ENCODE data around the gene OR10A5. TPM values are rescaled to one million over a fixed set of nuclear protein-coding genes. Genes with fewer than 3 reads are reported as not detected.
"Not testable (repeated sequence)": the region's sequence is repeated elsewhere in the genome, so short reads cannot be mapped to it uniquely, and the experiment has no call there.

OR10A5 gene, protein sequence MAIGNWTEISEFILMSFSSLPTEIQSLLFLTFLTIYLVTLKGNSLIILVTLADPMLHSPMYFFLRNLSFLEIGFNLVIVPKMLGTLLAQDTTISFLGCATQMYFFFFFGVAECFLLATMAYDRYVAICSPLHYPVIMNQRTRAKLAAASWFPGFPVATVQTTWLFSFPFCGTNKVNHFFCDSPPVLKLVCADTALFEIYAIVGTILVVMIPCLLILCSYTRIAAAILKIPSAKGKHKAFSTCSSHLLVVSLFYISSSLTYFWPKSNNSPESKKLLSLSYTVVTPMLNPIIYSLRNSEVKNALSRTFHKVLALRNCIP
- total RNA-seq (2014; rRNA removed; shearing (Covaris generic)), result not detected in 2 replicates

DNA sequence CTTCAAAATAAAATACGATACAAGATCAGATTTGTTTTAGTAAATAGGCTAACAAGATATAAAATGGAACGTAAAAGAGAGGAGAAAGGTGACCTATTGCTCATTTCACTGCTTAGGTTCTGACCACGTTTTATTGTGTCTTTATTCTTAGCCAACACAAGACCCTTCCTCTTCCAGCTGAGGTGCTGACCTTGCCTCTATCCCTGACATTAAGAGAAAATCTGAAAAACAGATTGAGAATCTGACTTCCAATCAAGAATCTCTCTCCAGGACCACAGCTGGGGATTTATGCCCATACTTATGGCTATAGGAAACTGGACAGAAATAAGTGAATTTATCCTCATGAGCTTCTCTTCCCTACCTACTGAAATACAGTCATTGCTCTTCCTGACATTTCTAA lies at the start of gene OR10A5:
OR10A5 (plus strand) TSS at position 301 of the 400 bp plus-strand sequence; CDS start at position 301, 0 bp downstream.
- H3K27me3 ChIP-seq (ENCODE audit: control insufficient read depth, insufficient read depth, low read length), result no peaks in the 10 kb centered on the region
- H3K36me3 ChIP-seq (replicated peaks; ENCODE audit: control insufficient read depth, insufficient read depth, low read length), result no peaks in the 10 kb centered on the region
- DNase-seq, result no peak
- H3K4me3 ChIP-seq (ENCODE audit: insufficient read depth, low read depth, low read length), result no peak within 1 kb of the TSS

DNA sequence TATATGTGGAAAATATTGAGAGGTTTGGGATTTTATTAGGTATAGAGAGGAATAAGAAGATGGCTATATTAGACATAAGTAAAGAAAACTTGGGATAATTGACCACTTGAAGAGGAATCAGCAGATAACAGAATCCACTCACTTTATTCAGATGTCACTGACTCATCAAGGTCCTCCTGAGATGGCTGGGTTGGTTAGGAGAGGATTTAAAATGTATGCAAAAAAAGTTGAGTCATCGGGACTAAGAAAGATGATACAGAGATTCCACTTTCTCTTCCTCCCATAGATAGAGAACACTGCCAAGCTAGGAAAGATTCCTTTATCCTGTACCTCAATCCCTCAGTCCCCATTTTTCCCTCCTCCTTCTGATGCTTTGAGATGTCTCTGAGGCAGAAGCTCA lies 46.1 kb upstream of the OR10A5 start, which contains the start of gene OR6A2:
OR6A2 (minus strand) TSS at position 288 of the 400 bp plus-strand sequence. CDS start 3,981 bp downstream, outside the sequence.
- no peaks in the 10 kb centered on the region for H3K36me3 ChIP-seq (replicated peaks; ENCODE audit: control insufficient read depth, insufficient read depth, low read length)
- H3K4me3 ChIP-seq (ENCODE audit: insufficient read depth, low read depth, low read length), result no peak within 1 kb of the TSS
- no peak for DNase-seq
- H3K27me3 ChIP-seq (ENCODE audit: control insufficient read depth, insufficient read depth, low read length), result no peaks in the 10 kb centered on the region

DNA sequence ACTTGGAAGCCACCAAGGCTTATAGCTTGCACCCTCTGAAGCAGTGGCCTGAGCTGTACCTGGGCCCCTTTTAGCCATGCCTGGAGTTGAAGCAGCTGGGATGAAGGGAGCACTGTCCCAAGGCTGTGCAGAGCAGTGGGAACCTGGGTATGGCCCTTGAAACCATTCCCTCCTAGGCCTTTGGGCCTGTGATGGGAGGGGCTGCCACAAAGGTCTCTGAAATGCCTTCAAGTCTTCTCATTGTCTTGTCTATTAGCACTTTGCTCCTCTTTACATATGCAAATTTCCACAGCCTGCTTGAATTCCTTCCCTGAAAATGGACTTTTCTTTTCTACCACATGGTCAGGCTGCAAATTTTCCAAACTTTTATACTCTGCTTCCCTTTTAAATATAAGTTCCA lies 44.4 kb upstream of the OR10A5 start:
- not testable (repeated sequence) for H3K36me3 ChIP-seq (replicated peaks; ENCODE audit: control insufficient read depth, insufficient read depth, low read length); H3K4me3 ChIP-seq (ENCODE audit: insufficient read depth, low read depth, low read length); H3K27me3 ChIP-seq (ENCODE audit: control insufficient read depth, insufficient read depth, low read length); DNase-seq

DNA sequence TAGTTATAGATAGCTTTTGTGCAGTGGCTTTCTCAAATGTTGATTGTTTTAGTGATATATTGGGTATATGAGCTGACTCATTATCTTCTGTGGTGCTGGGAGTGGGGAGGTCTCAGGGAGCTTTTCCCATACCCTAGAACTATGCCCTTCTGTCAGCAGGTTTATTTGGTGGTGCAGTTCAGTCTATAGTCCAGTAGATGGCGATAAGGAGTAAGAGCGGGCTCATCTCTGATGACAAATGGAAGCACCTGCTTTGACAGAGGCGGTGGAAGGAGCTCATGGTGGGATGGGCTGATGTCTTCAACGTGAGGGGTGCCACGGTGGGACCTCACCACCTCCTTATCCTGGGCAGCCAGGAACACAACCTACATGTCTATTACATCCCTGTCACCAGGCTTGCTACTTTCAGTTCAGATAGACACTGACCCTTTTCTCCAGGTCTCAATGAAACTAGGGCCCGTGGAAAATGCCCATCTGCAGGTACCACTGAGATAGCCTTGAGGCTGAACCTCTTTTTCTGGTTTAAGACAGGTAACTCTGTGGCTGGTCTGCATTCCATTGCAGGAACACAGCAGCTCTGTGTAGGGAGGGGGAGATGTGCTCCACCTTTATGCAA lies 33.0 kb upstream of the OR10A5 start:
- DNase-seq, result peak; percentile 67
- Histone ChIP-seq H3K36me3 (replicated peaks; ENCODE audit: control insufficient read depth, insufficient read depth, low read length) (no peaks in the 10 kb centered on the region), H3K4me3 (ENCODE audit: insufficient read depth, low read depth, low read length) (no peak overlapping the region), H3K27me3 (ENCODE audit: control insufficient read depth, insufficient read depth, low read length) (no peaks in the 10 kb centered on the region)

DNA sequence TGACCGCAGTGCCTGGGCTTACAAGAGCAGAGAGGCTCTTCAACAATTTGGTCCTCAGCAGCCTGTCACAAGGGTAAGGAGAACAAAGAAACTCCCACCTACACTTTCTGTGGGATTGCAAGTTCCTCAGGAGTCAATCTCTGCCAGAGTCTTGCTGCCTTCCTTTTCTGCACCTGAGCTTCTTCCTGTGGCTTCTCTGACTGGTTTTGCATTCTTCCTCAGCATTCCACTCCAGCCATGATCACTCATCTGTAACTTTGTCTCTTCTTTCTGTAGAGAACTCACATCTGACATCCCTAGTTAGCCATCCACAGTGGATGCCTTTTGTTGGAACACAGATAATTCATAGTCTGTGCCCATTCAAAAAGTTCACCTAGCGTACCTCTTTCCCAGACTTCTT lies 31.8 kb upstream of the OR10A5 start:
- Histone ChIP-seq H3K4me3 (ENCODE audit: insufficient read depth, low read depth, low read length) (no peak overlapping the region), H3K27me3 (ENCODE audit: control insufficient read depth, insufficient read depth, low read length) (no peaks in the 10 kb centered on the region), H3K36me3 (replicated peaks; ENCODE audit: control insufficient read depth, insufficient read depth, low read length) (no peaks in the 10 kb centered on the region)
- DNase-seq, result peak; percentile 6

DNA sequence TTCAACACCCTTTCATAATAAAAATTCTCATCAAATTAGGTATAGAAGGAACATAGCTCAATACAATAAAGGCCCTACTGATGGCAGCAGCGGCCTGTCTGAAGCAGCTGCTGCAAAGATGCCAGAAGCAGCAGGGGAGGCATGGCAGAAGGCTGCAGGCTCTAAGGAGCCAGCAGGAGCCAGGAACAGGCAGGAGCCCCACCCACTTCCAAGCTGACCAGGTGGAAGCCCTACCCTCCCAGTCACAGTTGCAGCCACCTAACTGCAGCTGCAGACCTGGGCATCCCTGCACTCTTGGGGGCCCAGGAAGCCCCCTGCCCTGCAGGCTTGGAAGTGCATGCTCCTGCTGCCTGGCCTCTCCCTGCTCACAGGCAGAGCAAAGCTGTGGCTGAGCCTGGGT lies 27.8 kb upstream of the OR10A5 start:
- Histone ChIP-seq H3K27me3 (ENCODE audit: control insufficient read depth, insufficient read depth, low read length) (no peaks in the 10 kb centered on the region), H3K4me3 (ENCODE audit: insufficient read depth, low read depth, low read length) (no peak overlapping the region), H3K36me3 (replicated peaks; ENCODE audit: control insufficient read depth, insufficient read depth, low read length) (no peaks in the 10 kb centered on the region)
- peak; percentile 73 for DNase-seq

DNA sequence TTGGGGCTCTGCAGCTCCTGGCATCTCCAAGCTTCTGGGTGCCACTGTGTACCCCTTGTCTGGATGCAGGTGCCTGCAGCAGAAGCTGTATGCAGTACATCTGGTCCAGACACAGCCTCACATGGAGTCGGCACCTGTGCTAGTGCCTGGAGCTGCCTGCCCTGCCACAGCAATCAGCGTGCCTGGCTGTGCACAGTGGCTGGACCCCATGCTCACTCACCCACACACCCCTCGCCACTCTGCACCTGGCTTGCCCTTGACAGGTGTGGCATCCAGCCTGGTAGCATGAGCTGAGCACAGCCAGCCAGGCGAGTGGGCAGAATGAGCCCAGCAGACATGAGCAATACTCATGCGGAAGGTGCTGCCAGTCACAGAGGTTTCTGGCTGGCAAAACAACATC lies 26.5 kb upstream of the OR10A5 start:
- Histone ChIP-seq H3K27me3 (ENCODE audit: control insufficient read depth, insufficient read depth, low read length) (no peaks in the 10 kb centered on the region), H3K36me3 (replicated peaks; ENCODE audit: control insufficient read depth, insufficient read depth, low read length) (no peaks in the 10 kb centered on the region), H3K4me3 (ENCODE audit: insufficient read depth, low read depth, low read length) (no peak overlapping the region)
- DNase-seq, result no peak

DNA sequence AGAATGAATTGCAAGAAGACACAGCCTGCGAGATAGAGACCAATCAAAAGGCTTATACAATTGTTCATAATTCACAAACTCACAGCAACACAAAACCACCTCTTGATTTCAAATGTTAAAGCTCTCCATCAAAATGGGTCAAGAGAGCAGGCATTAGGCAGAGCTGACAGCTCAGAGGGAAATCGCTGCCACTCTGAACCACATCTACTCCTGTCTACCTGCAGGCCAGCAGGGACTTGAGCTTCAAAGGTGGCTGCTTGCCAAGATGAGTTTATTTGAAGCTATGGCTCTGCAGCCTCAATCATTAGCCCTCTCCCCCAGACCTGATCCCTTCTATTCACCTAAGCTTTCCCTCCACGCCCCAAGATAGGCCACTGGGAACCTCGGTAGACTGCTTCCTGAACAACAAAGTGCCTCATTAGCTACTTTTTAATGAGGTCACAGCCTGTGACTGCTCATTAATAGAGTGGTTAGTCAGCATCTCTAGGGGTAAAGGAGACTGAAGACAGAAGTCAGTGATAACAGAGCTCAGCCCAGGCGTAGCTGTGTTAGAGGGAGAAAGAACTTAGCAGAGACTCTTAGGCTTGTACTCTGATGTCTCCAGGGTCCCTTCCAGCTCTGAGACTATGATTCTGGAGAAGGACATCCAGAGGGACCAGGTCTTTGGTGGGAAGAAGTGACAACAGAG lies 21.2 kb upstream of the OR10A5 start:
- no peak for DNase-seq
- Histone ChIP-seq H3K4me3 (ENCODE audit: insufficient read depth, low read depth, low read length) (no peak overlapping the region), H3K27me3 (ENCODE audit: control insufficient read depth, insufficient read depth, low read length) (no peaks in the 10 kb centered on the region), H3K36me3 (replicated peaks; ENCODE audit: control insufficient read depth, insufficient read depth, low read length) (no peaks in the 10 kb centered on the region)

DNA sequence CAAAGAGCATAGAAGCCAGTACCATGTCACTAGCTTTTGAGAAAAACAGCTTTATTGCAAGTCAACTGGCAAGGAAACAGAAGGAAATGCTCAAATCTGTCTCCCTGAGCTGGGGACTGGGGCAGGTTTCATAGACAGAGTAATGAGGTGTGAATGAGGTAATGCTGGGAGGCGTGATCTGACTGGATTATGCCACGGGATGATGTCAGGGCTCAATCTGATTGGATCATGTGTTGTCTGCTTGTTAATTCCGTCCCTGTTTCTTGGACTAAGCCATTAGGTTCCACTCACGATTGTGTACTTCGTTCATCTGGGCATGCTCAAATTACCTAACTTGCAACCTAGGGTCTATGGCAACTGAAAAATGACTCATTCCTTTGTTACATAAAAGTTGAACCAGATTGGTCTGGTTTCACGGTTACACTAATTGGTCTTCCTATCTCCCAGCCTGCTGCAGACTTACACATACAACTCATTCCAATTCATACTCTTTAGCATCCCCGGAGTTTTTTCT lies 20.2 kb upstream of the OR10A5 start:
- DNase-seq, result no peak
- no peaks in the 10 kb centered on the region for H3K27me3 ChIP-seq (ENCODE audit: control insufficient read depth, insufficient read depth, low read length)
- H3K4me3 ChIP-seq (ENCODE audit: insufficient read depth, low read depth, low read length), result no peak overlapping the region
- no peaks in the 10 kb centered on the region for H3K36me3 ChIP-seq (replicated peaks; ENCODE audit: control insufficient read depth, insufficient read depth, low read length)

DNA sequence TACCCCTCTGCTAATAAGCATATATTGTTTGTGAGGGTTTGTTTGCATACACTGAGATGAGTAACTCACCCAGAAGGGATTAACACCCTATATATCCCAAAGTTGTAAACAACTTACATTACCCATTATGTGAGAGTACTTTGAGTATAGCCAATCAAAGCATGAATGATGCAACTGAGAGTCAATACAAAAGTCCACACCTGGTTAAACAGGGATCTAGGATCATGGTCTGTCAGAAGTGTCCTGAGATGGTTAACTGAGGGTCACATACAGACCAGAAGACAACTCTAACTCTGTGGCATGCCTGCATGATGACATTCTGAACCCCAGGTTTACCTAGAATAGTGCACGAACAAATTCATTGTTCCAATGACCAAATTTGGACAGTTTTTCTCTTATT lies 17.4 kb upstream of the OR10A5 start:
- DNase-seq, result no peak
- Histone ChIP-seq H3K4me3 (ENCODE audit: insufficient read depth, low read depth, low read length) (no peak overlapping the region), H3K36me3 (replicated peaks; ENCODE audit: control insufficient read depth, insufficient read depth, low read length) (no peaks in the 10 kb centered on the region), H3K27me3 (ENCODE audit: control insufficient read depth, insufficient read depth, low read length) (no peaks in the 10 kb centered on the region)

DNA sequence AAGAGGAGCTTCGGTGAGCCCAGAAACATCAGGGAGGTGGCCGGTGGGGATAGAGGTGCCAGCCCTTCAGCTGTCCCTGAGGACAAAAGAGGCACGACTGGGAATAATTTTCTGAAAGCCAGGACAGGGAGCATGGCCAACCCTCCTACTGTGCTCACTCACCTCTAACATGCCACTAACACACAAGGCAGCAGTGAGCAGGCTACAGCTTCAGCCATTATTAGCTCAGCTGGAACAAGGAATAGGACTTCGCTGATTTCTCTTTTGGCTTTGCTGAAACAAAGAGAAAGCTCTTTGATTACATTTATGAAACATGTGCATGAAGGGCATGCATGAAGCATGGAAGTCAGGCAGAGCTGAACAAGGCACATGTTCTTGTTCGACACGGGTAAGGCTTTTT lies 12.1 kb upstream of the OR10A5 start:
- Histone ChIP-seq H3K27me3 (ENCODE audit: control insufficient read depth, insufficient read depth, low read length) (no peaks in the 10 kb centered on the region), H3K36me3 (replicated peaks; ENCODE audit: control insufficient read depth, insufficient read depth, low read length) (no peaks in the 10 kb centered on the region), H3K4me3 (ENCODE audit: insufficient read depth, low read depth, low read length) (no peak overlapping the region)
- no peak for DNase-seq

DNA sequence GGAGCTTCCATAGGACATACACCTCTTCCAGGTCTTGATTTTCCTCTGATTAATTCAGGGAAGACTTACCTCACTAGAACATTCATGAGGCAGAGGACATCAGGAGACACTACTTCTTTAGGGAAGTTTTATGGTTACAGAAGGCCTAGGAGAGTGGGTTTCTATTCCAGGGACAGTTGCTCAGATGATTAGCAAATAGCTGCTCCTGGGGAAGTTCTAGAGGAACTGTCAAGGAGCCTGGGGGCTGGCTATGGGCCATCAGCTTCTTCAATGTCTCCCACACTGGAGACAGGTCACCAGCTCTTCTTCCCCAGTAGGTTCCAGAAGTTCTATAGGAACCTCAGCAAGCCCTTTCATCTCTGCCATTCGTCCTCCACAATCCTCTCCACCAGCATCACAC lies 11.5 kb upstream of the OR10A5 start:
- Histone ChIP-seq H3K27me3 (ENCODE audit: control insufficient read depth, insufficient read depth, low read length) (no peaks in the 10 kb centered on the region), H3K36me3 (replicated peaks; ENCODE audit: control insufficient read depth, insufficient read depth, low read length) (no peaks in the 10 kb centered on the region), H3K4me3 (ENCODE audit: insufficient read depth, low read depth, low read length) (no peak overlapping the region)
- DNase-seq, result no peak

DNA sequence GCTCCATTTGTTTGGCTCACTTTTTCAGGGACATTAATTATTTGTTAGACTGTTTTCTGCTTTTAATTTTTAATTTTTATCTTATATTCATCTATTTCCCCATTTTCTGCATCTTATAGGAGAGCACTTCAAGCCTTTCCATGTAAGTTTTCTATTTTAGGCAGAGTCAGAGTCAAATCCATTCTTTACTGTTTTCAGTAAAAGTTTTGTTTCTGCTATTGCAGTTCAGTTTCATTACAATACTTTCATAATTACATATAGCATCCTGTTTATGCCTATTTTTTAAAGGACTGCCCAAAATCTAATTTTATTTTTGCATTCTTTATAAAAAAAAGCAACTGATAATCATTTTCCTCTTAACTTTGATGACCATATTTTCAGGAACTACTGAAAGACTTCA lies 3.8 kb upstream of the OR10A5 start:
- H3K36me3 ChIP-seq (replicated peaks; ENCODE audit: control insufficient read depth, insufficient read depth, low read length), result no peaks in the 10 kb centered on the region
- H3K4me3 ChIP-seq (ENCODE audit: insufficient read depth, low read depth, low read length), result no peak overlapping the region
- no peaks in the 10 kb centered on the region for H3K27me3 ChIP-seq (ENCODE audit: control insufficient read depth, insufficient read depth, low read length)
- no peak for DNase-seq

DNA sequence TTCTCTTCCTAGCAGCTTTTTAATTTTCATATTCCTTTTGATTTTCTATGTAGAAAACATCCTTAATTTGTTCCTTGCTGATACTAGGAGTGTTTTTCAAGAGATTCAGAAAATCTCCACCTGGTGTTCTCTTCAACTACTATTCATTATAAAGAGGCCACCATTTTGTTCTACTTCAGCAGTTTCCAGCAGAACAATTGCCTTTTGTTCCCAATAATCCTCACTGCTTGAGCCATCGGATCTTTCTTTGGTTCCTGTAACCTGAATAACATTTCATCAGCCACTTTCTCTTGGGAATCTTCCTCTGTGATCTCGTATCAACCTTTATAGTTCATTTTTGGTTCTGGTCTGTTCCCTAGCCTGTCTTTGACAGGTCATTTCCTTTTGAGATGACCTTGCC lies 1.8 kb upstream of the OR10A5 start:
- H3K4me3 ChIP-seq (ENCODE audit: insufficient read depth, low read depth, low read length), result no peak overlapping the region
- no peaks in the 10 kb centered on the region for H3K36me3 ChIP-seq (replicated peaks; ENCODE audit: control insufficient read depth, insufficient read depth, low read length)
- H3K27me3 ChIP-seq (ENCODE audit: control insufficient read depth, insufficient read depth, low read length), result no peaks in the 10 kb centered on the region
- DNase-seq, result no peak

DNA sequence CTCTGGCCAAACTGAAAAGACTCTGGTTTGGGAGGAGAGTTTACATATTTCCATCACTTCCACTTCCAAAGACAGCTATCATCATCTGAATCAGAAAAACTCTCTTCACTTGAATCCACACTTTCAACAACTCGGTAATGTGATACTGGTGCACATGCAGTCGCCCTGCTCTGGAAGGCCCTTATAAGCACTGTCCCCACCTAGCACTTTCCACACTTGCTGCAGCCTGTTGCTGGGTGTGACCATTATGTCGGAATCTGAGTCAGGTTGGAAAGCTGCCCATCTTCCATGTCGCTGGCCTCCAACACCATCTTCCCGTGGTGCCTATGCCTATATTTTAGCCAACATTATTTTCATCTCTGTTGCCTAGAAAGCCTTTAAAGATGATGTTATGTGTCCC lies 1.1 kb upstream of the OR10A5 start:
- no peaks in the 10 kb centered on the region for H3K27me3 ChIP-seq (ENCODE audit: control insufficient read depth, insufficient read depth, low read length)
- H3K4me3 ChIP-seq (ENCODE audit: insufficient read depth, low read depth, low read length), result no peak overlapping the region
- DNase-seq, result no peak
- no peaks in the 10 kb centered on the region for H3K36me3 ChIP-seq (replicated peaks; ENCODE audit: control insufficient read depth, insufficient read depth, low read length)

All from H7 (cell line).